ENCODE data around the gene TRAK1.

The TRAK1 gene

DNA sequence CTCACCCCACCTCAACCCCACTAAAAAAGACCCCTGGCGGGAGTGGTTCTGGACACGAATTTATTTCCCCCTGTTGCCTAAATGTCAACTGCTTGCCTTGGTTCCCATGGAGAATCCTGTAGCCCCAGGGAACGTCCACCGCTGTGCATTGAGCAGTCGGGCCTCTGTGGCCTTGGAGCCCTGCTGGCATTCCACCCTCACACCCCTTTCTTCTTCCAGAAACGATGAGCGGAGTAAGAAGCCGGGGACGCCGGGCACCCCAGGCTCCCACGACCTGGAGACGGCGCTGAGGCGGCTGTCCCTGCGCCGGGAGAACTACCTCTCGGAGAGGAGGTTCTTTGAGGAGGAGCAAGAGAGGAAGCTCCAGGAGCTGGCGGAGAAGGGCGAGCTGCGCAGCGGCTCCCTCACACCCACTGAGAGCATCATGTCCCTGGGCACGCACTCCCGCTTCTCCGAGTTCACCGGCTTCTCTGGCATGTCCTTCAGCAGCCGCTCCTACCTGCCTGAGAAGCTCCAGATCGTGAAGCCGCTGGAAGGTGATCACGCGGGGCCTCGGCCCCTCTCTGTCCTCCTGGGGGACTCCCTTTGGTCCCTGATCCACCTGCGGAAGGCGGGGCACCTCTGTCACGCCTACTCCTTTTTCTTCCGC lies 111.2 kb downstream of the TRAK1 start:
- no peaks in the 10 kb centered on the region for H3K9me2 ChIP-seq (replicated peaks; ENCODE audit: low read depth, low read length)
- H4K20me1 ChIP-seq (ENCODE audit: insufficient read depth, low read length, poor library complexity, severe bottlenecking), result no peaks in the 10 kb centered on the region
- peaks cover 94% of the 10 kb centered on the region; the same call in 1 of the 2 replicates for H3K36me3 ChIP-seq (ENCODE audit: insufficient read depth, low read length)
- H3K4me3 ChIP-seq (ENCODE audit: low read length, poor library complexity, severe bottlenecking), result no peak overlapping the region
- no peak overlapping the region for H2AFZ ChIP-seq (ENCODE audit: low read length)
- no peaks in the 10 kb centered on the region for H3K4me1 ChIP-seq (ENCODE audit: insufficient read depth, low read length, poor library complexity, severe bottlenecking)
- no peaks in the 10 kb centered on the region for H3K79me2 ChIP-seq (ENCODE audit: insufficient read depth, low read length)
- no peaks in the 10 kb centered on the region for H3K9me3 ChIP-seq (ENCODE audit: insufficient read depth, low read depth, low read length)
- no peaks in the 10 kb centered on the region for H3F3A ChIP-seq (ENCODE audit: low read depth)
- TF ChIP-seq, protein P1, sequence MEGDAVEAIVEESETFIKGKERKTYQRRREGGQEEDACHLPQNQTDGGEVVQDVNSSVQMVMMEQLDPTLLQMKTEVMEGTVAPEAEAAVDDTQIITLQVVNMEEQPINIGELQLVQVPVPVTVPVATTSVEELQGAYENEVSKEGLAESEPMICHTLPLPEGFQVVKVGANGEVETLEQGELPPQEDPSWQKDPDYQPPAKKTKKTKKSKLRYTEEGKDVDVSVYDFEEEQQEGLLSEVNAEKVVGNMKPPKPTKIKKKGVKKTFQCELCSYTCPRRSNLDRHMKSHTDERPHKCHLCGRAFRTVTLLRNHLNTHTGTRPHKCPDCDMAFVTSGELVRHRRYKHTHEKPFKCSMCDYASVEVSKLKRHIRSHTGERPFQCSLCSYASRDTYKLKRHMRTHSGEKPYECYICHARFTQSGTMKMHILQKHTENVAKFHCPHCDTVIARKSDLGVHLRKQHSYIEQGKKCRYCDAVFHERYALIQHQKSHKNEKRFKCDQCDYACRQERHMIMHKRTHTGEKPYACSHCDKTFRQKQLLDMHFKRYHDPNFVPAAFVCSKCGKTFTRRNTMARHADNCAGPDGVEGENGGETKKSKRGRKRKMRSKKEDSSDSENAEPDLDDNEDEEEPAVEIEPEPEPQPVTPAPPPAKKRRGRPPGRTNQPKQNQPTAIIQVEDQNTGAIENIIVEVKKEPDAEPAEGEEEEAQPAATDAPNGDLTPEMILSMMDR (conservative IDR thresholded peaks at IDR 0.05; ENCODE audit: low read length), result no peak
- no peak for TF ChIP-seq EZH2phosphoT487 (IDR thresholded peaks at IDR 0.05; ENCODE audit: borderline replicate concordance)
- H3K9ac ChIP-seq (ENCODE audit: low read depth, low read length, poor library complexity, severe bottlenecking), result no peak overlapping the region
- H3K4me2 ChIP-seq (ENCODE audit: low read depth, low read length, poor library complexity, severe bottlenecking), result no peak overlapping the region
- no peaks in the 10 kb centered on the region for H3K27me3 ChIP-seq (ENCODE audit: insufficient read depth, low read length, poor library complexity, severe bottlenecking)

DNA sequence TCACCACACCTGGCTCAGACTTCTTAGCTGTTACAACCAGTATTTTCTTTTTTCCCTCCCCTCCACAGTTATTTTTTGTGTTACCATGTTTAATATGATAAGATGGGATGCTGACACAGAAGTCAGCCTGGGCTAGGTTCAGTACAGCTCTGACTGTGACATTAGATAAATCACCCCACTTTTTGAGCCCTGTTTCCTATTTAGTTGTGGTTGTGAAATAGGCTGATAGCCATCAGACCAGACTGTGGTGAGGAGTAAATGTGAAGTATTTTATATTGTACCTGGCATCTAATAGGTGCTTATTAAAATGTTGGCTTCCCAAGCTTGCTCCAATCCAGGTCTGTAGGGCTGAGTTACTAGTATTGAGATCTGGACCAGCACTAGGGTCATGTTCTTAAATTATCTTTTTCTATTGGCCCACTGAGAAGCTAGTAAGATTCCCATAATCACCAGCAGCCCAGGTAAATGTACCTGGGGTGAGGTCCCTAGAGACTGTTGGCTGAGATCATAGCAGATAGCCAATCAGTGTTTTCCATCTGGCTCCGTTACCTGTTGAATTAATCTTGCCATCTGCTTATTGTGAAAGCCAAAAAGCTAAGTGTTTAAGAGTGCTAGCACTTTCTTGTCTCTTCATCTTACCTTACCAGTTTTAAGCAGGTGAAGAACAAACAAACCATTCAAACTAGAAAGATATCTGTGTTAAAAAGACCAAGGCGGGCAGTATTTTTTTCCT lies 113.9 kb downstream of the TRAK1 start:
- H3K9me3 ChIP-seq (ENCODE audit: insufficient read depth, low read depth, low read length), result no peaks in the 10 kb centered on the region
- H3K4me1 ChIP-seq (ENCODE audit: insufficient read depth, low read length, poor library complexity, severe bottlenecking), result no peaks in the 10 kb centered on the region
- H2AFZ ChIP-seq (ENCODE audit: low read length), result no peak overlapping the region
- no peak overlapping the region for H3K9ac ChIP-seq (ENCODE audit: low read depth, low read length, poor library complexity, severe bottlenecking)
- no peaks in the 10 kb centered on the region for H3F3A ChIP-seq (ENCODE audit: low read depth)
- no peaks in the 10 kb centered on the region for H3K27me3 ChIP-seq (ENCODE audit: insufficient read depth, low read length, poor library complexity, severe bottlenecking)
- H3K9me2 ChIP-seq (replicated peaks; ENCODE audit: low read depth, low read length), result no peaks in the 10 kb centered on the region
- no peaks in the 10 kb centered on the region for H4K20me1 ChIP-seq (ENCODE audit: insufficient read depth, low read length, poor library complexity, severe bottlenecking)
- H3K4me2 ChIP-seq (ENCODE audit: low read depth, low read length, poor library complexity, severe bottlenecking), result no peak overlapping the region
- H3K4me3 ChIP-seq (ENCODE audit: low read length, poor library complexity, severe bottlenecking), result no peak overlapping the region
- no peaks in the 10 kb centered on the region for H3K79me2 ChIP-seq (ENCODE audit: insufficient read depth, low read length)
- H3K36me3 ChIP-seq (ENCODE audit: insufficient read depth, low read length), result peaks cover 91% of the 10 kb centered on the region; the same call in 1 of the 2 replicates
- TF ChIP-seq EZH2phosphoT487 (IDR thresholded peaks at IDR 0.05; ENCODE audit: borderline replicate concordance), result no peak
- TF ChIP-seq, protein P1 (conservative IDR thresholded peaks at IDR 0.05; ENCODE audit: low read length), result no peak

DNA sequence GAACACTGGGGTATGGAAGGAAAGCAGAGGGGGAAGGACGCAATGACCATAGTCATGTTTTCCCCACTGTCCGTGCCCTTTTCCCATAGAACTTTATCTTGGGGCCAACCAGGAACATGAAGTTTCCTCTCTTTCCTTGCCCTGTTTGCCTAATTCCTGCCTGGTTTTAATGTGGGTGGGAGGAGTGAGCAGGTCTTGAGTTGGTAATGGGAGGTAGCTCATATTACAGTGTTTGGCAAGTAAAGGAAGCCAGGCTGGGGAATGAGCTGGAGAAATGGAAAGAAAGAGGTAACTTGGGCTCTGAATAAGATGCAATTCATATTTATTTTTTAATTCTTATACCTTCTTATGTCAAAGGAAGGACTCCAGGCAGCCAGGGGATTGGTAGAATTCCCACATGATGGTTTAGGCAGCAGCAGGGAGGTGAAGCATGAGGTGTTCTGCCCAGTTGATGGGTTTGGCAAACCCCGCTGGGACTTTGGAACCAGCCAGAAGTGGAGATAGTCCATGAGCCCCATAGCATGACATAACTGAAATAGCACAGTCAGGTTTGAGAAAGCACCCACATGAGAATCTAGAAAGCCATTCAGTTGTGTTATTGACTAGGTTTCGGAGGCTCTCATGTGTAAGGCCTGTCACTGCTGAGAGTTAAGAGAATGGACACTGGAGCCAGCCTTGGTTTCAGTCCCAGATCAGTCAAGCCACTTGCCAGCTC lies 114.8 kb downstream of the TRAK1 start:
- H3K4me3 ChIP-seq (ENCODE audit: low read length, poor library complexity, severe bottlenecking), result no peak overlapping the region
- H3K36me3 ChIP-seq (ENCODE audit: insufficient read depth, low read length), result peaks cover 91% of the 10 kb centered on the region; the same call in 1 of the 2 replicates
- no peaks in the 10 kb centered on the region for H3K27me3 ChIP-seq (ENCODE audit: insufficient read depth, low read length, poor library complexity, severe bottlenecking)
- no peaks in the 10 kb centered on the region for H3K9me3 ChIP-seq (ENCODE audit: insufficient read depth, low read depth, low read length)
- H3K9me2 ChIP-seq (replicated peaks; ENCODE audit: low read depth, low read length), result no peaks in the 10 kb centered on the region
- H3K4me2 ChIP-seq (ENCODE audit: low read depth, low read length, poor library complexity, severe bottlenecking), result no peak overlapping the region
- H3K79me2 ChIP-seq (ENCODE audit: insufficient read depth, low read length), result no peaks in the 10 kb centered on the region
- no peak overlapping the region for H3K9ac ChIP-seq (ENCODE audit: low read depth, low read length, poor library complexity, severe bottlenecking)
- H2AFZ ChIP-seq (ENCODE audit: low read length), result no peak overlapping the region
- TF ChIP-seq, protein P1 (conservative IDR thresholded peaks at IDR 0.05; ENCODE audit: low read length), result no peak
- TF ChIP-seq EZH2phosphoT487 (IDR thresholded peaks at IDR 0.05; ENCODE audit: borderline replicate concordance), result no peak
- no peaks in the 10 kb centered on the region for H4K20me1 ChIP-seq (ENCODE audit: insufficient read depth, low read length, poor library complexity, severe bottlenecking)
- no peaks in the 10 kb centered on the region for H3K4me1 ChIP-seq (ENCODE audit: insufficient read depth, low read length, poor library complexity, severe bottlenecking)
- no peaks in the 10 kb centered on the region for H3F3A ChIP-seq (ENCODE audit: low read depth)
